Measurements from ENCODE around the gene CD69.

CD69 gene

DNA sequence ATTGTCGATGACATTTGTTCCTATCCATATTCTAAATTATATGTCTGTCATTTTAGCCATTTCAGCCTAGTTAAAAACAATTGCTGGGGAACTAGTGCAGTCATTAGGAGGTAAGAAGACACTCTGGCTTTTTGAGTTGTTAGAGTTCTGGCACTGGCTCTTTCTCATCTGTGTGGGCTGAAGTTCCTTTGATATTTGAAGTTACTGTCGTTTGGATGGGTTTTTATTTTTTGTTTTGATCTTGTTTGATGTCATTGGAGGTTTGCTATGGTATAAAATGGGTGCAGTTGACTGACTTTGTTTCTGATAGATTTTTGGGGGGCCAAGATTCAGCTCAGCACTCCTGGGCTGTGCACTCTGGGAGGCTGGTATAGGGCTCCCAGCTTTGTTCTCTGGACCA, 20.7 kb upstream of the CD69 start:
- Histone ChIP-seq H3K14ac (ENCODE audit: low read length in 2 of 2) (no peak overlapping the region), H3K4me3 (ENCODE audit: insufficient read depth in 1 of 2, low read depth in 1 of 2, low read length in 2 of 2) (no peak overlapping the region), H3K9me3 (ENCODE audit: control insufficient read depth, low read length) (no peaks in the 10 kb centered on the region), H3K36me3 (ENCODE audit: control insufficient read depth in 1 of 2, insufficient read depth in 2 of 2, low read depth in 1 of 2, low read length in 2 of 2) (no peaks in the 10 kb centered on the region), H3K27me3 (ENCODE audit: control insufficient read depth in 1 of 2, insufficient read depth in 1 of 2, low read length in 2 of 2) (no peaks in the 10 kb centered on the region), H2BK12ac (ENCODE audit: low read length in 2 of 2) (peak overlapping the region; percentile 15 to 84), H3K4me1 (ENCODE audit: control insufficient read depth, insufficient read depth, low read depth, low read length) (no peaks in the 10 kb centered on the region), H2AK5ac (ENCODE audit: low read length, severe bottlenecking) (no peak overlapping the region), H2AFZ (ENCODE audit: low read depth, low read length) (no peak overlapping the region), H2BK120ac (ENCODE audit: low read depth, low read length) (no peak overlapping the region), H4K91ac (ENCODE audit: low read length) (peak overlapping the region; percentile 68), H2BK5ac (ENCODE audit: low read depth, low read length, poor library complexity, severe bottlenecking) (no peak overlapping the region), H3K18ac (ENCODE audit: low read depth in 1 of 2, low read length in 2 of 2) (peak overlapping the region; percentile 16 to 62), H2BK15ac (ENCODE audit: low read depth, poor library complexity, severe bottlenecking) (no peak overlapping the region), H3K27ac (ENCODE audit: low read length, poor library complexity, severe bottlenecking) (no peak overlapping the region), H3K4ac (ENCODE audit: low read depth in 1 of 2, low read length in 2 of 2) (no peak overlapping the region), H3K79me1 (replicated peaks; ENCODE audit: low read length, poor library complexity, severe bottlenecking) (no peaks in the 10 kb centered on the region), H3K9ac (ENCODE audit: low read length) (no peak overlapping the region), H3K4me2 (ENCODE audit: low read length, poor library complexity, severe bottlenecking) (no peak overlapping the region), H4K8ac (ENCODE audit: low read length) (peak overlapping the region; percentile 54), H3K23ac (ENCODE audit: low read length in 2 of 2) (no peak overlapping the region)
- WGBS, result 90% methylated on average over 1 of the region's 2 CpGs
- no peak for DNase-seq

DNA sequence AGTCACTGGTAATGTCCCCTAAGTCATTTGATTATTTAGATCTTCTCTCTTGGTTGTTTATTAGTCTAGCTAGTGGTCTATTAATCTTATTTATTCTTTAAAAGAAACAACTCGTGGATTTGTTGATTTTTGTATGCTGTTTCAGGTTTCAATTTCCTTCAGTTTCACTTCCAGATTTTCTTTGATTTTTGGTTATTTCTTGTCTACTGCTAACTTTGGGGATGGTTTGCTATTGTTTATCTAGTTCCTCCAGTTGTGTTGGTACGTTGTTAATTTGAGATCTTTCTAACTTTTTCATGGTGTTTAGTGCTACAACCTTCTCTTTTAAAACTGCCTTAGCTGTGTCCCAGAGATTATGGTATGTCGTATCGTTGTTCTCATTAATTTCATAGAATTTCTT, 18.5 kb upstream of the CD69 start:
- no peaks in the 10 kb centered on the region for H3K27me3 ChIP-seq (ENCODE audit: control insufficient read depth in 1 of 2, insufficient read depth in 1 of 2, low read length in 2 of 2)

DNA sequence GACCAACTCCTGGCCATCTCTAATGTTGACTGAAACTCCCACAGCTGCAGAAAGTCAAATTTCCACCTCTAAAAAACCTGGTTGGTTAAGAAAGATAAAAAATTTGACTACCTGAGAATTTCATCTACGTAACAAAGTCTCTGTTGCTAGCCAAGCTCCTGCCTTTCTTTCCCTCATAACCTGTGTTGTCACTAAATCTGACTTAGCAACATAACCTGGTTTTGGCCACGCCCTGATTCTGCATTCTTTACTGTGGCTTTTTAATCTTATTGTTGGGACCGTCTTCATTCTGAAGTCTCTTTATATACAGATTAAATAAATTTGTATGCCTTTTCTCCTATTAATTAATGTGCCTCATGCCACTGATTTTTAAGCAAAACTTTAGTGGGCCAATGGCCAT, 16.1 kb upstream of the CD69 start:
- Histone ChIP-seq H3K27ac (ENCODE audit: low read length, poor library complexity, severe bottlenecking) (no peak overlapping the region), H4K91ac (ENCODE audit: low read length) (no peak overlapping the region), H2AFZ (ENCODE audit: low read depth, low read length) (no peak overlapping the region), H3K4ac (ENCODE audit: low read depth in 1 of 2, low read length in 2 of 2) (no peak overlapping the region), H4K8ac (ENCODE audit: low read length) (no peak overlapping the region), H3K79me1 (replicated peaks; ENCODE audit: low read length, poor library complexity, severe bottlenecking) (no peaks in the 10 kb centered on the region), H3K9me3 (ENCODE audit: control insufficient read depth, low read length) (no peaks in the 10 kb centered on the region), H2BK12ac (ENCODE audit: low read length in 2 of 2) (no peak overlapping the region), H3K9ac (ENCODE audit: low read length) (no peak overlapping the region), H3K23ac (ENCODE audit: low read length in 2 of 2) (no peak overlapping the region), H2BK5ac (ENCODE audit: low read depth, low read length, poor library complexity, severe bottlenecking) (no peak overlapping the region), H3K18ac (ENCODE audit: low read depth in 1 of 2, low read length in 2 of 2) (peak overlapping the region in 1 of 2 experiments; percentile 48), H2BK120ac (ENCODE audit: low read depth, low read length) (no peak overlapping the region), H3K4me1 (ENCODE audit: control insufficient read depth, insufficient read depth, low read depth, low read length) (no peaks in the 10 kb centered on the region), H2AK5ac (ENCODE audit: low read length, severe bottlenecking) (no peak overlapping the region), H3K14ac (ENCODE audit: low read length in 2 of 2) (no peak overlapping the region), H3K27me3 (ENCODE audit: control insufficient read depth in 1 of 2, insufficient read depth in 1 of 2, low read length in 2 of 2) (no peaks in the 10 kb centered on the region), H2BK15ac (ENCODE audit: low read depth, poor library complexity, severe bottlenecking) (no peak overlapping the region), H3K4me2 (ENCODE audit: low read length, poor library complexity, severe bottlenecking) (no peak overlapping the region), H3K36me3 (ENCODE audit: control insufficient read depth in 1 of 2, insufficient read depth in 2 of 2, low read depth in 1 of 2, low read length in 2 of 2) (no peaks in the 10 kb centered on the region), H3K4me3 (ENCODE audit: insufficient read depth in 1 of 2, low read depth in 1 of 2, low read length in 2 of 2) (no peak overlapping the region)
- 100% methylated on average over 1 of the region's 3 CpGs for WGBS
- no peak for DNase-seq

More for the DNA sequence above, 18.5 kb upstream of the CD69 start:
- Histone ChIP-seq H3K14ac (ENCODE audit: low read length in 2 of 2) (no peak overlapping the region), H2AK5ac (ENCODE audit: low read length, severe bottlenecking) (no peak overlapping the region), H3K4me3 (ENCODE audit: insufficient read depth in 1 of 2, low read depth in 1 of 2, low read length in 2 of 2) (no peak overlapping the region), H4K8ac (ENCODE audit: low read length) (no peak overlapping the region), H2BK12ac (ENCODE audit: low read length in 2 of 2) (no peak overlapping the region), H3K23ac (ENCODE audit: low read length in 2 of 2) (no peak overlapping the region), H2BK120ac (ENCODE audit: low read depth, low read length) (no peak overlapping the region), H3K4me1 (ENCODE audit: control insufficient read depth, insufficient read depth, low read depth, low read length) (no peaks in the 10 kb centered on the region), H2BK5ac (ENCODE audit: low read depth, low read length, poor library complexity, severe bottlenecking) (no peak overlapping the region), H4K91ac (ENCODE audit: low read length) (no peak overlapping the region), H3K79me1 (replicated peaks; ENCODE audit: low read length, poor library complexity, severe bottlenecking) (no peaks in the 10 kb centered on the region), H2AFZ (ENCODE audit: low read depth, low read length) (no peak overlapping the region), H3K9me3 (ENCODE audit: control insufficient read depth, low read length) (no peaks in the 10 kb centered on the region), H3K18ac (ENCODE audit: low read depth in 1 of 2, low read length in 2 of 2) (no peak overlapping the region), H3K4ac (ENCODE audit: low read depth in 1 of 2, low read length in 2 of 2) (no peak overlapping the region), H3K9ac (ENCODE audit: low read length) (no peak overlapping the region), H2BK15ac (ENCODE audit: low read depth, poor library complexity, severe bottlenecking) (no peak overlapping the region), H3K36me3 (ENCODE audit: control insufficient read depth in 1 of 2, insufficient read depth in 2 of 2, low read depth in 1 of 2, low read length in 2 of 2) (no peaks in the 10 kb centered on the region), H3K27ac (ENCODE audit: low read length, poor library complexity, severe bottlenecking) (no peak overlapping the region), H3K4me2 (ENCODE audit: low read length, poor library complexity, severe bottlenecking) (no peak overlapping the region)
- WGBS, result 100% methylated on average over 1 of the region's 4 CpGs
- DNase-seq, result no peak

DNA sequence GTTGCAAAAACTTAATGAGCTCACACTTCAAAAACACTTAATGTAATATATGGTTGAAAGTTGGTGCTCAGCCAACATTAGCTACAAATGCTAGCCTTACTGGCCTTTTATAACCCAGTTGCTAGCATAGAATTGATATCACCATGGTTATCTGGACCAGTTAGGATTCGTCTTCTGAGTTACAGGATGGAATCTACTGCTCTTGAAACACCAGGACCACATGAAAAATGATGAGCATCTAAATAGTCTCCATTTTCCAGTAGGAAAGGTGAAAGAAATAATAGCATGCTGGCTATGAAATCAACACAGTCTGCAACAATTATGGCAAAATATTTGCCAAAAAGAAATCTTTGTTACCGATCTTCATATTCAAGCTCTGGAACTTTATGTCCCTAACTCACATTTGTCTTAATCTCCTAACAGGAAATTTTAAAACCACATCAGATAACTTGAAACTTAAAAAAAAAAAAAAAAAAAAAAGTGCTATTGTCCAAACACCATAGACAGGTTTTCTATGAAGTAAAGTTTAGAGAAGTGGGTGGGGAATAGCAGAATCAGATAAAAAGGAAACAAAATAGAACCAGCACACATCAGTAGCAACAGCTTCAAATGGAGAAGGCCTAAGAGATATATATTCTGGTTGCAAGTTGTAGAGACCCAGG, 12.6 kb upstream of the CD69 start:
- H4K8ac ChIP-seq (ENCODE audit: low read length), result no peak overlapping the region
- no peaks in the 10 kb centered on the region for H3K36me3 ChIP-seq (ENCODE audit: control insufficient read depth in 1 of 2, insufficient read depth in 2 of 2, low read depth in 1 of 2, low read length in 2 of 2)
- no peak overlapping the region for H2BK15ac ChIP-seq (ENCODE audit: low read depth, poor library complexity, severe bottlenecking)
- H2BK5ac ChIP-seq (ENCODE audit: low read depth, low read length, poor library complexity, severe bottlenecking), result no peak overlapping the region
- H2AFZ ChIP-seq (ENCODE audit: low read depth, low read length), result no peak overlapping the region
- no peak overlapping the region for H3K4ac ChIP-seq (ENCODE audit: low read depth in 1 of 2, low read length in 2 of 2)
- H3K4me2 ChIP-seq (ENCODE audit: low read length, poor library complexity, severe bottlenecking), result no peak overlapping the region
- no peak overlapping the region for H4K91ac ChIP-seq (ENCODE audit: low read length)
- H3K14ac ChIP-seq (ENCODE audit: low read length in 2 of 2), result no peak overlapping the region
- no peak overlapping the region for H3K9ac ChIP-seq (ENCODE audit: low read length)
- no peak overlapping the region for H2BK12ac ChIP-seq (ENCODE audit: low read length in 2 of 2)
- H2BK120ac ChIP-seq (ENCODE audit: low read depth, low read length), result no peak overlapping the region
- H3K79me1 ChIP-seq (replicated peaks; ENCODE audit: low read length, poor library complexity, severe bottlenecking), result no peaks in the 10 kb centered on the region
- no peaks in the 10 kb centered on the region for H3K9me3 ChIP-seq (ENCODE audit: control insufficient read depth, low read length)
- H3K18ac ChIP-seq (ENCODE audit: low read depth in 1 of 2, low read length in 2 of 2), result no peak overlapping the region
- no peak overlapping the region for H3K23ac ChIP-seq (ENCODE audit: low read length in 2 of 2)
- no peaks in the 10 kb centered on the region for H3K27me3 ChIP-seq (ENCODE audit: control insufficient read depth in 1 of 2, insufficient read depth in 1 of 2, low read length in 2 of 2)
- no peaks in the 10 kb centered on the region for H3K4me1 ChIP-seq (ENCODE audit: control insufficient read depth, insufficient read depth, low read depth, low read length)
- H3K27ac ChIP-seq (ENCODE audit: low read length, poor library complexity, severe bottlenecking), result no peak overlapping the region
- no peak overlapping the region for H3K4me3 ChIP-seq (ENCODE audit: insufficient read depth in 1 of 2, low read depth in 1 of 2, low read length in 2 of 2)
- H2AK5ac ChIP-seq (ENCODE audit: low read length, severe bottlenecking), result no peak overlapping the region
- no peak for DNase-seq
- WGBS, result 100% methylated on average over 2 of the region's 2 CpGs

All from mesenchymal stem cell (in vitro differentiated cells and primary cell).